ENCODE measurements around the gene PPP1R9A. TPM values are rescaled to one million over a fixed set of nuclear protein-coding genes. Genes with fewer than 3 reads are reported as not detected.

Gene PPP1R9A
- polyA plus RNA-seq, 1 donor (not counting 4 experiments of a cell fraction or from before 2014, with no cell fraction given): 0.01 TPM

- no peaks in the 10 kb centered on the region for H3K4me1 ChIP-seq (ENCODE audit: control insufficient read depth, extremely low read depth, insufficient read depth, low read length)
- dilution Hi-C loops (cut with MboI; ENCODE audit: extremely low pct_ligation_motif_present, low sequenced_read_pairs): no loop called here
- DNase-seq (ENCODE audit: low read depth, low spot score) (no peak), FAIRE-seq (no peak)
- H3K4me2 ChIP-seq (ENCODE audit: control insufficient read depth, extremely low read depth, insufficient read depth, low read depth, low read length): no peak overlapping the region
- H3K79me2 ChIP-seq (ENCODE audit: control insufficient read depth, insufficient read depth, low read length): no peaks in the 10 kb centered on the region
- no peak overlapping the region for H3K4me3 ChIP-seq (ENCODE audit: control insufficient read depth in 2 of 3, extremely low read depth in 1 of 3, insufficient read depth in 2 of 3, low read depth in 1 of 3, low read length in 3 of 3)
- H3K27ac ChIP-seq (ENCODE audit: control insufficient read depth, insufficient read depth, low read length): no peak overlapping the region
- no peaks in the 10 kb centered on the region for H4K20me1 ChIP-seq (ENCODE audit: control insufficient read depth, extremely low read depth, insufficient read depth, low read length)
- TF ChIP-seq, protein P1, sequence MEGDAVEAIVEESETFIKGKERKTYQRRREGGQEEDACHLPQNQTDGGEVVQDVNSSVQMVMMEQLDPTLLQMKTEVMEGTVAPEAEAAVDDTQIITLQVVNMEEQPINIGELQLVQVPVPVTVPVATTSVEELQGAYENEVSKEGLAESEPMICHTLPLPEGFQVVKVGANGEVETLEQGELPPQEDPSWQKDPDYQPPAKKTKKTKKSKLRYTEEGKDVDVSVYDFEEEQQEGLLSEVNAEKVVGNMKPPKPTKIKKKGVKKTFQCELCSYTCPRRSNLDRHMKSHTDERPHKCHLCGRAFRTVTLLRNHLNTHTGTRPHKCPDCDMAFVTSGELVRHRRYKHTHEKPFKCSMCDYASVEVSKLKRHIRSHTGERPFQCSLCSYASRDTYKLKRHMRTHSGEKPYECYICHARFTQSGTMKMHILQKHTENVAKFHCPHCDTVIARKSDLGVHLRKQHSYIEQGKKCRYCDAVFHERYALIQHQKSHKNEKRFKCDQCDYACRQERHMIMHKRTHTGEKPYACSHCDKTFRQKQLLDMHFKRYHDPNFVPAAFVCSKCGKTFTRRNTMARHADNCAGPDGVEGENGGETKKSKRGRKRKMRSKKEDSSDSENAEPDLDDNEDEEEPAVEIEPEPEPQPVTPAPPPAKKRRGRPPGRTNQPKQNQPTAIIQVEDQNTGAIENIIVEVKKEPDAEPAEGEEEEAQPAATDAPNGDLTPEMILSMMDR (optimal IDR thresholded peaks at IDR 0.05 in 1 of 3, IDR thresholded peaks at IDR 0.05 in 1 of 3, conservative IDR thresholded peaks at IDR 0.05 in 1 of 3; ENCODE audit: extremely low read depth in 1 of 3, insufficient read depth in 2 of 3, low read length in 3 of 3): no peak
- H3K9me1 ChIP-seq (ENCODE audit: control insufficient read depth, extremely low read depth, insufficient read depth, low read length): no peaks in the 10 kb centered on the region
- H3K36me3 ChIP-seq (ENCODE audit: control insufficient read depth in 2 of 2, extremely low read depth in 1 of 2, insufficient read depth in 2 of 2, low read length in 2 of 2): no peaks in the 10 kb centered on the region
- no peak overlapping the region for H2AFZ ChIP-seq (ENCODE audit: control insufficient read depth, low read length)
- H3K9me3 ChIP-seq (ENCODE audit: control insufficient read depth, low read depth, low read length): no peaks in the 10 kb centered on the region
- no peak overlapping the region for H3K9ac ChIP-seq (ENCODE audit: control insufficient read depth, extremely low read depth, insufficient read depth, low read length)
- no peaks in the 10 kb centered on the region for H3K27me3 ChIP-seq (ENCODE audit: control insufficient read depth, extremely low read depth, insufficient read depth, low read length)
These were observed 133.6 kb downstream of the PPP1R9A start for GRCh38 chr7:95041031-95041430.

DNA sequence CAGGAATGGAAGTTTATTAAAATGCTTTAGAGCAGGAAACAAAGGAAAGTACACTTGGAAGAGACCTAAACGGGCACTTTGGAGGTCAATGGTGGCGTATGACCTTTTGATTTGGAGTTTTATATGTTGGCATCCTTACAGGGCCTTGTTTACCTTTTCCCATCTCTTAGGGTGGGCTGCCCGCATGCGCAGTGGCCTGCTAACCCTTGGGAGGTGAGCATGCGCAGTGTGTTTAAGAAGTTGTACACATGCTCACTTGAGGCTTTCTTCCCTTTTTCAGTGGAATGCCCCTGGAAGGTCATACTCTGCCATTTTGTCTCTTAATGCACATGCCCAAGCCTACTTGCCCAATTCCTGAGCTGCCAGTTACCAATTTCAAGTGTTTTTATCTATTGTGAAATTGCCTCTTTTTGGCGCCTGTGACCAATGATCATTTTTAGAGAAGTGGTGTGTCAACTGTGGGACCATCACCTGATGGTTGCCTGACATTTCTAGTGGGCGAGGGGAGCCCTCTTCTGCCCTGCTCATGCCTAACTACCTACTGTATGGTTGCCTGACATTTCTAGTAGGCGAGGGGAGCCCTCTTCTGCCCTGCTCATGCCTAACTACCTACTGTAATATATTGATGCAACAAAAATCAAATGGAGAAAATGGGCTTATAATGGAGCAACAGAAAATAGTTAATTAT lies 138.0 kb downstream of the PPP1R9A start:
- no peak overlapping the region for H3K9ac ChIP-seq (ENCODE audit: control insufficient read depth, extremely low read depth, insufficient read depth, low read length)
- no peaks in the 10 kb centered on the region for H3K79me2 ChIP-seq (ENCODE audit: control insufficient read depth, insufficient read depth, low read length)
- no peak overlapping the region for H3K27ac ChIP-seq (ENCODE audit: control insufficient read depth, insufficient read depth, low read length)
- no peaks in the 10 kb centered on the region for H4K20me1 ChIP-seq (ENCODE audit: control insufficient read depth, extremely low read depth, insufficient read depth, low read length)
- H3K36me3 ChIP-seq (ENCODE audit: control insufficient read depth in 2 of 2, extremely low read depth in 1 of 2, insufficient read depth in 2 of 2, low read length in 2 of 2): no peaks in the 10 kb centered on the region
- H3K4me1 ChIP-seq (ENCODE audit: control insufficient read depth, extremely low read depth, insufficient read depth, low read length): no peaks in the 10 kb centered on the region
- TF ChIP-seq EZH2 (IDR thresholded peaks at IDR 0.05; ENCODE audit: low read length): no peak
- TF ChIP-seq, protein P1 (optimal IDR thresholded peaks at IDR 0.05 in 1 of 3, IDR thresholded peaks at IDR 0.05 in 1 of 3, conservative IDR thresholded peaks at IDR 0.05 in 1 of 3; ENCODE audit: extremely low read depth in 1 of 3, insufficient read depth in 2 of 3, low read length in 3 of 3): peak in 2 of 3 experiments; percentile 9 to 45
- no peaks in the 10 kb centered on the region for H3K27me3 ChIP-seq (ENCODE audit: control insufficient read depth, extremely low read depth, insufficient read depth, low read length)
- no peak for FAIRE-seq
- no peak for DNase-seq (ENCODE audit: low read depth, low spot score)
- no peaks in the 10 kb centered on the region for H3K9me3 ChIP-seq (ENCODE audit: control insufficient read depth, low read depth, low read length)
- no peak overlapping the region for H3K4me3 ChIP-seq (ENCODE audit: control insufficient read depth in 2 of 3, extremely low read depth in 1 of 3, insufficient read depth in 2 of 3, low read depth in 1 of 3, low read length in 3 of 3)
- no peak overlapping the region for H2AFZ ChIP-seq (ENCODE audit: control insufficient read depth, low read length)
- H3K9me1 ChIP-seq (ENCODE audit: control insufficient read depth, extremely low read depth, insufficient read depth, low read length): no peaks in the 10 kb centered on the region
- H3K4me2 ChIP-seq (ENCODE audit: control insufficient read depth, extremely low read depth, insufficient read depth, low read depth, low read length): no peak overlapping the region
- dilution Hi-C loops (cut with MboI; ENCODE audit: extremely low pct_ligation_motif_present, low sequenced_read_pairs): no loop called here

All from keratinocyte (primary cell).